Left lung (tissue), 10 donors: ENCODE data around the gene TXNDC5. TPM values are rescaled to one million over a fixed set of nuclear protein-coding genes. Genes with fewer than 3 reads are reported as not detected.
"Not testable (repeated sequence)": the region's sequence is repeated elsewhere in the genome, so short reads cannot be mapped to it uniquely, and the experiment has no call there.

Experiments
- ATAC-seq: fragments of 200-7000 bp; cut with Tn5 transposase; one replicate; pipeline ENCODE4 v1.9.1; 2020; ENCODE audit warnings: moderate library complexity
- DNase-seq, 4 donors: peaks; one replicate each; pipeline ENCODE4 v3.0.0-alpha.2; 2013 to 2020
- H3K27ac ChIP-seq, 2 donors: fragments of 200-600 bp; sonication (generic) in 1 of 2; one replicate each; pipeline versions ENCODE4 v1.5.0 to v1.8.0; 2020 to 2021
- H3K27me3 ChIP-seq, 2 donors: fragments of 200-600 bp; sonication (generic) in 1 of 2; one replicate each; pipeline versions ENCODE4 v1.5.0 to v1.8.0; 2020 to 2021
- H3K36me3 ChIP-seq, 2 donors: fragments of 200-600 bp; sonication (generic) in 1 of 2; one replicate each; pipeline versions ENCODE4 v1.5.0 to v1.8.0; 2020 to 2021
- H3K4me1 ChIP-seq, 2 donors: fragments of 200-600 bp; one replicate each; pipeline ENCODE4 v1.8.0; 2021
- H3K4me3 ChIP-seq, 2 donors: fragments of 200-600 bp; sonication (generic) in 1 of 2; one replicate each; pipeline versions ENCODE4 v1.5.0 to v1.8.0; 2020 to 2021; ENCODE audit warnings: mild to moderate bottlenecking in 1 of 2
- H3K9me3 ChIP-seq, 2 donors: fragments of 200-600 bp; sonication (generic) in 1 of 2; one replicate each; pipeline versions ENCODE4 v1.5.0 to v1.8.0; 2020 to 2021
- intact Hi-C, 2 donors: fragments of 100-400 bp; cut with DNase I; formaldehyde crosslinking; loops; one replicate each; pipeline versions ENCODE4 v1.11.2 to v1.14.2; 2022
- polyA plus RNA-seq, 6 donors: library from polyadenylated mRNA; unstranded; fragments of 120-200 nt; gene quantifications; one replicate each; pipeline ENCODE4 v1.2.1, GENCODE V29; 2013; ENCODE audit not compliant: insufficient read length in 6 of 6
- total RNA-seq, 2 donors: library from RNA; stranded (reverse); fragmentation: NEBNext Ultra II Directional; extraction: Animal tissue kit (Norgen Biotek cat#: 25700); gene quantifications; one replicate each; pipeline ENCODE4 v1.2.1, GENCODE V29; 2021
- TF ChIP-seq, protein P1 (sequence below), 2 donors: fragments of 200-600 bp; sonication (generic) in 1 of 2; IDR thresholded peaks; one replicate each; pipeline versions ENCODE4 v1.5.0 to v1.8.0; 2021; ENCODE audit warnings: antibody characterized with exemption in 2 of 2
- donor health status: DM: no; HTN: yes; CAD: no.
- donor health status: DM: no; HTN: no; CAD: no.

TXNDC5 gene
- total and polyA plus RNA-seq, 8 donors, result 93.2 to 224 (median 115) TPM

DNA sequence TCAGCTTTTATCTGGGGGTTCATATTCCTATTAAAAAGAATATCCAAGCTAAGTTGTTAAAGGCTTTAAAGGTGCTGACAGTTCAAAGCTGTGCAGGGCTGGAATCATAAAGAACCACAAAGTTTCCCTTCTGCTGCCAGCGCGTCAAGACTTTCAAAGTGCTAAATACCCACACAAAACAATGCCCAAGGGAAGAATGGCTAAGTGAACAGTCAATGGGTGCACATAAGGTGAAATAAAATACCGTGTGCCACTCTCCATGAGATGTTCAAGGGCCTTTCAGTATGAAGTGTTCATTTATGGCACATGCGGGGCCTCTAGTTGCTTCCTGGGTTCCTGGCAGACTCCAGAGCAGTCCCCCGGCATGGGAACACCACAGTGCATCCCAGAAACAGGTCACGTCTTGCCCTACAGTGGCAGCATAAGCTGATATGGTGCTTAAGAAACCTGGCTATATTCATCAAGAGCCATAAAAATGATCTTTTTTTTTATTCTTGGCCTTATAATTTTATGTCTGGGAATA is 14.1 kb downstream of the TXNDC5 start:
- DNase-seq, result no peak
- no peaks in the 10 kb centered on the region for H3K4me1 ChIP-seq
- intact Hi-C loops, result no loop called here
- ATAC-seq, result no peak
- TF ChIP-seq, protein P1, sequence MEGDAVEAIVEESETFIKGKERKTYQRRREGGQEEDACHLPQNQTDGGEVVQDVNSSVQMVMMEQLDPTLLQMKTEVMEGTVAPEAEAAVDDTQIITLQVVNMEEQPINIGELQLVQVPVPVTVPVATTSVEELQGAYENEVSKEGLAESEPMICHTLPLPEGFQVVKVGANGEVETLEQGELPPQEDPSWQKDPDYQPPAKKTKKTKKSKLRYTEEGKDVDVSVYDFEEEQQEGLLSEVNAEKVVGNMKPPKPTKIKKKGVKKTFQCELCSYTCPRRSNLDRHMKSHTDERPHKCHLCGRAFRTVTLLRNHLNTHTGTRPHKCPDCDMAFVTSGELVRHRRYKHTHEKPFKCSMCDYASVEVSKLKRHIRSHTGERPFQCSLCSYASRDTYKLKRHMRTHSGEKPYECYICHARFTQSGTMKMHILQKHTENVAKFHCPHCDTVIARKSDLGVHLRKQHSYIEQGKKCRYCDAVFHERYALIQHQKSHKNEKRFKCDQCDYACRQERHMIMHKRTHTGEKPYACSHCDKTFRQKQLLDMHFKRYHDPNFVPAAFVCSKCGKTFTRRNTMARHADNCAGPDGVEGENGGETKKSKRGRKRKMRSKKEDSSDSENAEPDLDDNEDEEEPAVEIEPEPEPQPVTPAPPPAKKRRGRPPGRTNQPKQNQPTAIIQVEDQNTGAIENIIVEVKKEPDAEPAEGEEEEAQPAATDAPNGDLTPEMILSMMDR (IDR thresholded peaks at IDR 0.05), result no peak
- no peaks in the 10 kb centered on the region for H3K27me3 ChIP-seq
- no peaks in the 10 kb centered on the region for H3K9me3 ChIP-seq
- peaks cover 0 to 100% of the 10 kb centered on the region in 2 donors for H3K36me3 ChIP-seq
- no peak overlapping the region for H3K27ac ChIP-seq
- H3K4me3 ChIP-seq, result no peak overlapping the region

GRCh38 chr6:7895125-7895423 is 15.5 kb downstream of the TXNDC5 start:
- Histone ChIP-seq H3K9me3 (no peaks in the 10 kb centered on the region), H3K36me3 (peaks cover 0 to 100% of the 10 kb centered on the region in 2 donors), H3K27me3 (no peaks in the 10 kb centered on the region), H3K27ac (no peak overlapping the region), H3K4me1 (no peaks in the 10 kb centered on the region), H3K4me3 (no peak overlapping the region)
- TF ChIP-seq, protein P1 (IDR thresholded peaks at IDR 0.05), result no peak
- DNase-seq (no peak), ATAC-seq (no peak)
- intact Hi-C loops, result no loop called here

- Histone ChIP-seq H3K36me3 (peaks cover 0 to 100% of the 10 kb centered on the region in 2 donors), H3K27ac (no peak overlapping the region), H3K4me3 (no peak overlapping the region), H3K27me3 (no peaks in the 10 kb centered on the region), H3K4me1 (no peaks in the 10 kb centered on the region), H3K9me3 (no peaks in the 10 kb centered on the region)
- intact Hi-C loops, result no loop called here
- DNase-seq (no peak), ATAC-seq (no peak)
- TF ChIP-seq, protein P1 (IDR thresholded peaks at IDR 0.05), result no peak
Observed at GRCh38 chr6:7894262-7895124, 16.1 kb downstream of the TXNDC5 start.

DNA sequence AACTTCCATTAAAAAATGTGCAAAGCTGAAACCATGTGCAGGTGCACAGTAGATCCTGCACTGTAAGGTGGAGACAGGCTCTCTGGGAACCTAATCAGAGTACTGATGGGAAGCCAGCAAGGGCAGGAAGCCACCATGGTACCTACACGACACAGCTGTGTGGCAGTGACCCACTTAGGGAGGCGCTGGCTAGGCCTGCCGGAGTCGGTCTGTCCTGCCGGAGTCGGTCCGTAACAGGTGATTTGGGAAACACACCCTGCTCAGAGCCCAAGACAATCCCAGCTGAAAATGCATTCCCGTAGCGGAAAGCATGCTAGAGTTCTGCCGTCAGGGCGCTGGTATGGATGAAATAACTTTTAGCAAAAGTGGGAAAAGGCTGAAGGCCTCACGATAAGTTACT is 17.2 kb downstream of the TXNDC5 start:
- no peak for ATAC-seq

DNA sequence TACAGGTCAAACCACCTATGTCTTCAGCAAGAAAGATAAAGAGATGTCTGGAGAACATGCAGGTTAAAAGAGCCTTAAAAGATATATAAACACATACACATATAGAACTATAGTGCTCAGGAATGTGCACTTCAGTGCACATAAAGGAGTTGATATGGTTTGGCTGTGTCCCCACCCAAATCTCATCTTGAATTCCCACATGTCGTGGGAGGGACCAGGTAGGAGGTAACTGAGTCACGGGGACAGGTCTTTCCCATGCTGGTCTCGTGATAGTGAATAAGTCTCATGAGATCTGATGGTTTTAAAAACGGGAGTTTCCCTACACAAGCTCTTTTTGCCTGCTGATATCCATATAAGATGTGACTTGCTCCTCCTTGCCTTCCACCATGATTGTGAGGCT is 18.2 kb downstream of the TXNDC5 start:
- intact Hi-C loops, H3K4me1 ChIP-seq, ATAC-seq, H3K4me3 ChIP-seq, H3K27ac ChIP-seq, H3K27me3 ChIP-seq, H3K9me3 ChIP-seq, DNase-seq: not testable (repeated sequence)
- peaks cover 0 to 100% of the 10 kb centered on the region in 2 donors for H3K36me3 ChIP-seq

More for the DNA sequence above, 17.2 kb downstream of the TXNDC5 start:
- Histone ChIP-seq H3K27me3 (no peaks in the 10 kb centered on the region), H3K4me3 (no peak overlapping the region), H3K9me3 (no peaks in the 10 kb centered on the region), H3K4me1 (no peaks in the 10 kb centered on the region), H3K27ac (no peak overlapping the region), H3K36me3 (peaks cover 0 to 100% of the 10 kb centered on the region in 2 donors)
- TF ChIP-seq, protein P1 (IDR thresholded peaks at IDR 0.05), result no peak
- intact Hi-C loops, result no loop called here
- no peak for DNase-seq
